Spleen (tissue), 11 donors: ENCODE measurements around the gene MYH7B. TPM values are rescaled to one million over a fixed set of nuclear protein-coding genes. Genes with fewer than 3 reads are reported as not detected.
A peak's percentile ranks its signal among the peaks of the same experiment; 100 is the strongest.

Experiments used
- DNase-seq: peaks from one replicate; pipeline ENCODE4 v3.0.0-alpha.2; 2020
- H3K27ac ChIP-seq, 8 donors: fragments of 200-600 bp; sonication (generic) in 7 of 8; 1 replicate in 4 of 8; 2 replicates in 4 of 8; pipeline versions ENCODE4 v1.5.0 to v1.8.0; 2016 to 2021; ENCODE audit warnings: inconsistent platforms in 4 of 8, mild to moderate bottlenecking in 4 of 8, moderate library complexity in 1 of 8
- H3K27me3 ChIP-seq, 7 donors: fragments of 200-600 bp; sonication (generic) in 6 of 7; replicated peaks in 1 of 7; 1 replicate in 4 of 7; 2 replicates in 3 of 7; pipeline versions ENCODE4 v1.5.0 to v1.8.0; 2016 to 2021; ENCODE audit warnings: inconsistent platforms in 3 of 7, mild to moderate bottlenecking in 1 of 7
- H3K36me3 ChIP-seq, 6 donors: fragments of 200-600 bp; sonication (generic) in 5 of 6; 1 replicate in 4 of 6; 2 replicates in 2 of 6; pipeline versions ENCODE4 v1.5.0 to v1.8.0; 2016 to 2021; ENCODE audit warnings: inconsistent platforms in 2 of 6
- H3K4me1 ChIP-seq, 6 donors: fragments of 200-600 bp; sonication (generic) in 5 of 6; 1 replicate in 3 of 6; 2 replicates in 3 of 6; pipeline versions ENCODE4 v1.5.0 to v1.8.0; 2016 to 2021; ENCODE audit warnings: inconsistent platforms in 3 of 6
- H3K4me3 ChIP-seq, 8 donors: fragments of 200-600 bp; sonication (generic) in 7 of 8; 1 replicate in 4 of 8; 2 replicates in 4 of 8; pipeline versions ENCODE4 v1.5.0 to v1.8.0; 2016 to 2021; ENCODE audit warnings: inconsistent platforms in 4 of 8, mild to moderate bottlenecking in 4 of 8, moderate library complexity in 2 of 8
- H3K9me3 ChIP-seq, 8 donors: fragments of 200-600 bp; sonication (generic) in 7 of 8; 1 replicate in 4 of 8; 2 replicates in 4 of 8; pipeline versions ENCODE4 v1.5.0 to v1.8.0; 2016 to 2021; ENCODE audit warnings: inconsistent platforms in 4 of 8
- POLR2A ChIP-seq, 3 donors: fragments of 450-650 bp; IDR thresholded peaks; one replicate each; pipeline ENCODE4 v1.5.1; 2017; ENCODE audit warnings: antibody characterized with exemption in 3 of 3, mild to moderate bottlenecking in 1 of 3
- POLR2AphosphoS5 ChIP-seq, 3 donors: sonication (generic); formaldehyde crosslinking; IDR thresholded peaks; one replicate each; pipeline ENCODE4 v1.5.1; 2017; ENCODE audit warnings: antibody characterized with exemption in 3 of 3
- WGBS, 5 donors: extraction: QIAGEN DNeasy Blood & Tissue Kit in 3 of 5; methylation state at CpG; one replicate each; pipeline versions ENCODE4 v1.1.5 to v1.1.7; 2013 to 2018; 5-methylcytosine and 5-hydroxymethylcytosine counted together
- intact Hi-C: fragments of 100-400 bp; cut with DNase I; formaldehyde crosslinking; loops from one replicate; pipeline ENCODE4 v1.15.0; 2023; ENCODE audit warnings: low total_unique reads
- polyA plus RNA-seq, 3 donors: library from polyadenylated mRNA; stranded (reverse); fragments of 200-250 nt; gene quantifications; one replicate each; pipeline ENCODE4 v1.2.1, GENCODE V29; 2013
- total RNA-seq, 7 donors: library from RNA; depleted of rRNA in 3 of 7; stranded (reverse); fragments of >200 nt in 3 of 7; fragmentation: NEBNext Ultra II Directional in 4 of 7; extraction: Animal tissue kit (Norgen Biotek cat#: 25700) in 4 of 7; gene quantifications; one replicate each; pipeline versions ENCODE4 v1.1.0 to v1.2.1, GENCODE V29; 2016 to 2021
- TF ChIP-seq, protein P1 (sequence below), 11 experiments: fragments of 200-600 bp in 7 of 11; fragments of 450-650 bp in 4 of 11; sonication (generic) in 4 of 11; IDR thresholded peaks in 8 of 11; conservative IDR thresholded peaks in 3 of 11; 1 replicate in 7 of 11; 2 replicates in 4 of 11; pipeline versions ENCODE4 v1.4.0 to v1.8.0; 2016 to 2021; ENCODE audit warnings: antibody characterized with exemption in 11 of 11, inconsistent platforms in 4 of 11, mild to moderate bottlenecking in 1 of 11
- donor health status: healthy with polysubstance abuse.
- donor health status: DM: no; HTN: no; CAD: no; lungs with moderate emphysema.
- donor health status: DM: no; HTN: no; CAD: no.
- donor health status: Bipolar disorder and iron deficiency.
- donor health status: healthy.
- donor health status: DM: no; HTN: no; CAD: no.
- donor health status: DM: yes; HTN: yes; CAD: no.

Gene MYH7B
- total and polyA plus RNA-seq, 10 donors = 0.09 to 1.7 (median 0.75) TPM

DNA sequence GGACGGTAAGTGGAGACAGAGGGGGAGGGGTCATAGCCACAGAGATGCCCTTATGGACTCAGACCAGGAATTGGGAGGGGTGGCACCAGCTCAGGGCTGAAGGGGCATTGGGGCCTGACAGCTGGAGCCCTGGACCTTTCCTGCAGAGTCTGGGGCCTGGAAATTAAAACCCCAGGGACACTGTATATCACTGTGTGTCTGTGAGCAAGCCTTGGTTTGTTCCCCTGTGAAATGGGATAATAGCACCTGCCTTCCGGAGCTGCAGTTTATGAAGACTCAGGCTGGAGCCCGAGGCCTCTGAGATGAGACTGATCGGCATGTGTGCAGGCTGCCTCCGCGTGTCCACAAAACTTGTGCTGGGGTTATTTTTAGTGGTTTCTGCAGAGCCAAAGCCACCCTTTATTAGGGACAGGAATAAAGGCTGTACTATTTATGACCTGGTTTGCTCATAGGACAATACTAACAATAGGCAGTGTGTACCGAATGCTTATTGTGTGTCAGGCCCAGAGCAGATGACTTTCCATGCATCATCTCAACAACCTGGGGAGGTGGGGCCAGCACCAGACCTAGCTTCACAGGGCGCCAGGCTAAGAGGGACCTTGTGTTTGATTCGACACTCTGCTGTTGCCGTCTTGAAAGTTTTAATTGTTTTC, 22.6 kb downstream of the MYH7B start:
- no peak overlapping the region for H3K4me3 ChIP-seq
- TF ChIP-seq POLR2AphosphoS5 (IDR thresholded peaks at IDR 0.05) (no peak), POLR2A (IDR thresholded peaks at IDR 0.05) (no peak)
- TF ChIP-seq, protein P1, sequence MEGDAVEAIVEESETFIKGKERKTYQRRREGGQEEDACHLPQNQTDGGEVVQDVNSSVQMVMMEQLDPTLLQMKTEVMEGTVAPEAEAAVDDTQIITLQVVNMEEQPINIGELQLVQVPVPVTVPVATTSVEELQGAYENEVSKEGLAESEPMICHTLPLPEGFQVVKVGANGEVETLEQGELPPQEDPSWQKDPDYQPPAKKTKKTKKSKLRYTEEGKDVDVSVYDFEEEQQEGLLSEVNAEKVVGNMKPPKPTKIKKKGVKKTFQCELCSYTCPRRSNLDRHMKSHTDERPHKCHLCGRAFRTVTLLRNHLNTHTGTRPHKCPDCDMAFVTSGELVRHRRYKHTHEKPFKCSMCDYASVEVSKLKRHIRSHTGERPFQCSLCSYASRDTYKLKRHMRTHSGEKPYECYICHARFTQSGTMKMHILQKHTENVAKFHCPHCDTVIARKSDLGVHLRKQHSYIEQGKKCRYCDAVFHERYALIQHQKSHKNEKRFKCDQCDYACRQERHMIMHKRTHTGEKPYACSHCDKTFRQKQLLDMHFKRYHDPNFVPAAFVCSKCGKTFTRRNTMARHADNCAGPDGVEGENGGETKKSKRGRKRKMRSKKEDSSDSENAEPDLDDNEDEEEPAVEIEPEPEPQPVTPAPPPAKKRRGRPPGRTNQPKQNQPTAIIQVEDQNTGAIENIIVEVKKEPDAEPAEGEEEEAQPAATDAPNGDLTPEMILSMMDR (IDR thresholded peaks at IDR 0.05 in 8 of 11, conservative IDR thresholded peaks at IDR 0.05 in 3 of 11) = no peak
- no peaks in the 10 kb centered on the region for H3K9me3 ChIP-seq
- no peaks in the 10 kb centered on the region for H3K36me3 ChIP-seq
- no peak overlapping the region for H3K27ac ChIP-seq
- peaks cover 0 to 6% (median 0%) of the 10 kb centered on the region in 6 donors for H3K4me1 ChIP-seq
- H3K27me3 ChIP-seq = peaks cover 0 to 49% (median 0%) of the 10 kb centered on the region in 7 donors
- WGBS, 5 donors = 74 to 87% (median 85%) methylated on average over 10 of the region's 10 CpGs
- DNase-seq = peak; percentile 45
- intact Hi-C loops = no loop called here

DNA sequence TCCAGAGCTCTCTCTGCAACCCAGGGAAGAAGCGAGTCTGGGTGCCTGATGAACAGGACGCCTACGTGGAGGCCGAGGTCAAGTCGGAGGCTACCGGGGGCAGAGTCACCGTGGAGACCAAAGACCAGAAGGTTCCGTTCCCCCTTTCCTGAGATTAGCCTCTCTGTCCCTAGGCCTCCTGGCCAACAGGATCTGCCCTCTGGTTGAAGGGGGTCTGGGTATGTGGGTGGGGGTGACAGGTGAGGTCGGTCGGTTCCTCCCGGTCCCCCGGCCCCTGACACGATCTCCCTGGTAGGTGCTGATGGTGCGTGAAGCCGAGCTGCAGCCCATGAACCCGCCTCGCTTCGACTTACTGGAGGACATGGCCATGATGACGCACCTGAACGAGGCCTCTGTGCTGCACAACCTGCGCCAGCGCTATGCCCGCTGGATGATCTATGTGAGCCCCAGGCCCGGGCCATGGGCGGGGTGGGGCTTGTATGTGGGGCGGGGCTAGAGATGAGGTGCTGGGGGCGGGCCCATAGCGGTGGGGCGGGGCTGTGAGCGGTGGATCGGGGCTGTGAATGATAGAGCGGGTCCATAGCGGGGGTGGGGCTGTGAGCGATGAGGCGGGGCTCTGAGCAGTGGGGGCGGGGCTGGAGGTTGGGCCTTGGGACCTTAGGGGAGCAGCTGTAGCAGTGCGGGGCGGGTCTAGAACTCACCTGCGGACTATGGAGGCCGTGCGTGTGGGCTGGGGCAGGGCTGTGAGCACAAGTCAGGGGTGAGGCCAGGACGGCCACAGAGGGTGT, 23.9 kb downstream of the MYH7B start:
- intact Hi-C loops = no loop called here
- H3K4me1 ChIP-seq = peaks cover 0 to 6% (median 2%) of the 10 kb centered on the region in 6 donors
- peak; percentile 43 for DNase-seq
- H3K27me3 ChIP-seq = peaks cover 0 to 63% (median 0%) of the 10 kb centered on the region in 7 donors
- H3K4me3 ChIP-seq = no peak overlapping the region
- TF ChIP-seq POLR2AphosphoS5 (IDR thresholded peaks at IDR 0.05) (no peak), POLR2A (IDR thresholded peaks at IDR 0.05) (no peak)
- TF ChIP-seq, protein P1 (IDR thresholded peaks at IDR 0.05 in 8 of 11, conservative IDR thresholded peaks at IDR 0.05 in 3 of 11) = no peak
- H3K36me3 ChIP-seq = no peaks in the 10 kb centered on the region
- H3K9me3 ChIP-seq = no peaks in the 10 kb centered on the region
- 80 to 91% (median 81%) methylated on average over 28 to 42 of the region's 42 CpGs for WGBS, 5 donors
- no peak overlapping the region for H3K27ac ChIP-seq

DNA sequence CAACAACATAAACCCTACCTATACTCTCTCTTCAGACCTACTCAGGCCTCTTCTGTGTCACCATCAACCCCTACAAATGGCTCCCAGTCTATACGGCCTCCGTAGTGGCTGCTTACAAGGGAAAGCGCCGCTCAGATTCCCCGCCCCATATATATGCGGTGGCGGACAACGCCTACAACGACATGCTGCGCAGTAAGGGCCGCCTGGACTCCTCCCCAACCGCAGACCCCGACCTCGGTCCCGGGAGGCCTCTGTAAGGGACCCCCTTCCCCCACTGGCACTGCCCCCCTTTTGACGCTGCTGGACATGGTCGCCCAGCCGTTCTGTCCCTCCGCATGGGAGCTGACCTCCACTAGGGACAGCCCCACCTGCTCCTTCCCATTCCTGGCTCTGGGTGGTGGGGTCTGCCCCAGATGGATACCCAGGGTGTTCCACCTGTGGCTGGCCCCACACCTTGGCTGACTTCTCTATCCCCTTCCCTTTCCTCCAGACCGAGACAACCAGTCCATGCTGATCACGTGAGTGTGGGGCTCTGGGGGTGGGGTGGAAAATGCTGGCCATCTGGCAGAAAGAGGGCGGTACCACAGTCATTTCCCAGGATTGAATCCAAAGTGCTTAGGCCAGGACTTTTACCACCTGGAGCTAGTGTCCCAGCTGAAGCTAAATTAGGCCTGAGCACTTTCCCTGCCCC, 25.0 kb downstream of the MYH7B start:
- no peak for DNase-seq
- intact Hi-C loops = no loop called here
- 89 to 93% (median 90%) methylated on average over 22 of the region's 22 CpGs for WGBS, 5 donors

More for the DNA sequence above, 25.0 kb downstream of the MYH7B start:
- no peaks in the 10 kb centered on the region for H3K9me3 ChIP-seq
- TF ChIP-seq, protein P1 (IDR thresholded peaks at IDR 0.05 in 8 of 11, conservative IDR thresholded peaks at IDR 0.05 in 3 of 11) = no peak
- TF ChIP-seq POLR2AphosphoS5 (IDR thresholded peaks at IDR 0.05) (no peak), POLR2A (IDR thresholded peaks at IDR 0.05) (no peak)
- no peak overlapping the region for H3K27ac ChIP-seq
- H3K4me1 ChIP-seq = peaks cover 0 to 6% (median 2%) of the 10 kb centered on the region in 6 donors
- no peak overlapping the region for H3K4me3 ChIP-seq
- peaks cover 0 to 73% (median 0%) of the 10 kb centered on the region in 7 donors for H3K27me3 ChIP-seq
- H3K36me3 ChIP-seq = no peaks in the 10 kb centered on the region
